Hematopoietic multipotent progenitor cell treated with erythropoietin and hydrocortisone succinate and interleukin-3 and kit ligand, for 6 days (in vitro differentiated cells): Measurements from ENCODE around the gene CAMK4.
"Not testable (repeated sequence)": the region's sequence is repeated elsewhere in the genome, so short reads cannot be mapped to it uniquely, and the experiment has no call there.

Experiments
- DNase-seq: peaks from one replicate; pipeline ENCODE4 v3.0.0-alpha.2; 2015

CAMK4 gene

DNA sequence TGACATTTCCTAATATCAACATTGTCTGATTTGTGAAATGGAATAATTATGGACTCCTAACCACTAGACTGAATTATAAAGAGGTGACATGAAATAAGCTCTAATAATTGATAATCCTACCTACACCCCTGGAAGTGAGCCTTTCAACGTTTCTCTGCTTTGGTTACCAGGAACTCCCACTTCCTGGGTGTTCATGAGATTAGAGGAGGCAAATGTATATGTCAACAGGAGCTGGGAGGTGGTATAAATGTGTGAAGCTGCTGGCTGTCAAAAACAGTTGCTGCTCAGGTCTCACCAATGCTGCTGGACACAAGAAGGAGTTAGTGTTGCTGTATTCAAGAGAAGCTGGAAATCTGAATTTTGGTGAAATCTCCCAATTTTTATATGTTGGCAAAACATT is 96.8 kb downstream of the CAMK4 start:
- DNase-seq = no peak

DNA sequence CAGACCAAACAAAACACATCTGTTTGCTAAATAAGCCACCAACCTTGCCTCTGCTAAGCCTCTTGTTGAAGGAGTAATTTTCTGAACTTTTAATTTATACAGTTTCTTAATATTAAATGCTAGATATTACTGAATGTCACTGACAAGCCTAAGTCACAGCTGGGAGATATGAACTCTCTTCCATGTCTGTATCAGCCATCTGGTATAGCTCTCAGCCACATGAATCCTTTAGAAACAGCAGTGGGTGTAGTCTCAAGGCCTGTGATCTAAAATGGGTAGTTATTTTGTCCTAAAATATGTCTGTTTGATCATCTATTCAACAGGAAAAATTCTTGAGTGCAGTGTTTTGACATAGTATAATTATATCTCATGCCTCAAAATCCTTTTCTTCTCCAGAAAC is 97.2 kb downstream of the CAMK4 start:
- no peak for DNase-seq

DNA sequence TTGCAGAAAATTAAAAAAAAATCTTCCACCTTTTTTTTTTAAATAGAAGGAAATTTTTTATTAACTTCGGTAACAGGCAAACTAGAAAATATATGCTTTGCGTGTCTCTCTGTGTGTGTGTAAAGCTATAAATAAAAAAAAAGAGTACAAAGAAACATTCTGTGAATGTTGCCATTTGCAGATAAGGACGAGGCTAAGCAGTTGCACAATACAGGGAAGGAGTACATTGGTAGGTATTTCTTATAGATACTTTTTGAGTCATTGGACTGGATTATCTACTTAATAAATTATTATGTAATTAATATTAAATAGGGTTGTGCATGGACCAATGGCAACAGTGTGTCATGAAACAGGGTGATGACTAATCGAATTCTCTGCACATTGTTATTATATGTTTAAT is 102.4 kb downstream of the CAMK4 start:
- DNase-seq = no peak

DNA sequence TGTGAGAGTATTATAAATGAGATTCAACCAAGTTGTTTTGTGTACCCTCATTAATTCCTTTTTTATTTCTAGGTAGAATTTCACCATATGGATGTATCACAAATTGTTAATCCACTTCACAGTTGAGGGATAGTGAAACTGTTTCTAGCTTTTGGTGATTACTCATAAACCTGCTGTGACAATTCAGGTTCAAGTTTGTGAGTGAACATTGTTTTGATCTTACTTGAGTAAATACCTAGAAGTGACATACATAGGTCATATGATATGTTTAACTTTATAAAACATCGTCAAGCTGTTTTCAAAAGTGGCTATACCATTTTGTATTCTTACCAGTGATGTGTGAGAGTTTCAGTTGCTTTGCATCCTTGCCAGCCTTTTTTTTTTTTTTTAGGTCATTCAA is 112.9 kb downstream of the CAMK4 start:
- DNase-seq = no peak

DNA sequence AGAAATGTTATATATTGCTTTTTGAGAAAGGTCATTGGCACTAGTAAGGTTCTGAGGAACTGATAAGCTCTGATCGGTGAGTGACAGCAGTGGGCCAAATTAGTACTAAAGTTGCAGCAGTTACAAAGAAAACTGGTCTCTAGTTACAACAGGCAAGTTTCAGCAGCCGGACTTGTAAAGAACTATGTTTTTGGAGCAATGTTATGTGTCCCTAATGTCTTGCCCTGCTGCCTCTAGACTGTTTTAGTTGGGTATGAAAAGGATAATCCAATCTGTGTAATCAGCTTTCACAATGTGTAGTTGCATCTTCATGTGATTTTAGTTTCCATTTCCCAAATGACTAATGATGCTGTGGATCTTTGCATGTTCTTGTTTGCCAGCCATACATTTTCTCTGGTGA is 113.5 kb downstream of the CAMK4 start:
- DNase-seq = no peak

DNA sequence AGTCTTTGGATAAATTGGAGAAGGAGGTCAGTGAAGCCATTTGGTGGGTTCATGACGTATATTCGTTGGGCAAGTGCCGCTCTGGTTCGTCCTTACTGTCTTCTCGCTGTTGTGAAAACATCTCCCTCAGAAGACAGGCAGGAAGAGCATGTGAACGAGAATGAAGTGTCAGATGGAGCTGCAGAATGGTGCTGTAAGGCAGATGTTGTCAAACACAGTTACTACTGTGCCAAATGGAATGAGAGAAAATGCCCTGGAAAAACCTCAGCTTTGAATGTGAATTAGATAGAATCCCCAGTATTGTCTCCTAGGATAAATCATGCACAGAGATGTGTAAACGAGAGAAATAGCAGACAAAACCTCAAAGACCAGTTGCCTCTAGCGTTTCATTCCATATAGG is 121.5 kb downstream of the CAMK4 start:
- no peak for DNase-seq

DNA sequence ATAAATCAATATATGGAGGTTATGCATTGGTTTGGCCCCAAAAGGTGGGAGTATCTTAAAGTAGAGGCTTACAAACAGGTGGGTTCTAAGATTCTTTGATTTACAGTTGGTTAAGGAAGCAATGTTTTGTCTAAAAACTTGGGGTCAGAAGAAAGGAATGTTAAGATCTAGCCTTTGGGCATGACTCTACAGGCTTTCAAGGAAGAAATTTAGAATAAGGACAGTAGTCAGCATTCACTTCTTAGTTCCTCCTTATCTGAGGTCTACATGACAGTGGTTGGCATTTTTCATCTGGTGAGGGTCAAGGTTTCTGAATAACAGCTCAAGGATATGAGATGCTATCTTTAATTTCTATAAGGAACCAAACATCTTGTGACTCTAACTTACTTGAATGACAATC is 122.8 kb downstream of the CAMK4 start:
- no peak for DNase-seq

DNA sequence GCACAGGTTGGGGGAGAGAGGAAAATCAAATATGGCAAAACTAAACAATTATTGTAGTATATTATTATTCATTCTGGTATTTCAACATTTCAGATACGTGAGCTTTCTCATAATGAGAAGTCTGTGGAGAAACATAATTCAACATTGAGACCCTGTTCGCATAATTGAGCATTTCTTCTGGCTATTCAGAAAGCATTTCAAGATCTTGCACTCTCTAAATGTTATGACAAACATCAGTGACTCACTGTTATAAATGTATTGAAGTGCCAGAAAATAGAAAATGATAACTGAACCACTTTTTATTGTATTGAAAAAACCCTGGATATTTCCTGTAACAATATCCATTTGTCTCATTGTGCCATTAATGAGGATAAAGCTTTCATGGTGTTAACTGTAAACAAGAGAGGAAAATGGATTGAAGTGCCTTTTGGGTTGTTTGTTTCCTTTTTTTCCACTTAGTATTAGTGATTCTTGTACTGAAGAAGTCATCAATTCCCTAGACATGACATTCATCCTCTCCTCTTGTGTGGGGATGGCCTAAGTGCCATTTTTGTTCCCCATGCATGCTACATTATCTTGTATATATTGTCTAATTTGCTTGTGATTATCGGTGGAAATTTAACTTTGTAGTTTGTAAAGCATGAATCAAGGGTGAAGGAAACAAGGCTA is 124.6 kb downstream of the CAMK4 start:
- DNase-seq = no peak

DNA sequence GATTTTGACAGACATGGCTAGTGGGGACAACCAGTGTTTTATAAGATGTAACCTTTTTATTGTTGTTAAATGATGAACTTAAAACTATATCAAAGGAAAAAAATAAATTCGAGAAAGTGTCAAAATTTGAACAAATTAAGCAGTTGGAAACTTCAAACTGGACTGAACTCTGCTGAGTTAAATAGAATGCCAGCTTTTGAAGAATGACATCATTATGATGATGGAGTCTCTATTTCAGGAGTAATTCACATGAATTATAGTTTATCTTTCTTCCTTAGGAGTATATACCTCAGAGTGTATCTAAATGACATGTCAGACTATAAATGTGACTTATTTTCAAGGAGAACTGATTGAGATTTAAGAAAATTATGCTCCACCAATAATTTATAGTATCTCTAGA is 125.2 kb downstream of the CAMK4 start:
- DNase-seq = no peak

DNA sequence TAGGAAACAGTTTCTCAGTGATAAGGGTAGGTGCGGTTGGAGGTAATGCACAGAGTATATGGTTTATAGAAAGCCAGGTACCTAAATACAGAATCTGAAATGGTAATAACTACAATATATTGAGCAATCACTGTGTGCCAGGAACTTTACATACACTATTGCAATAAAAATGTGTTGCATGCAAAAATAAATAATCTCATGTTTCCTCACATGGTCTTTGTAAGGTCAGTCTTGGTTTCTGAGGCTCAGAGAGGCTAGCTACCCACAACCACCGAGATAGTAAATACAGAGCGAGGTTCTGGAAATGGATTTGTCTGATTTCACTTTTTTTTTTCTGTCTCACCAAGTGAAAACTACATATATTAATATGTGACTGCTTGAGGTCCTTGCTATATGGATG is 128.9 kb downstream of the CAMK4 start:
- DNase-seq = no peak

DNA sequence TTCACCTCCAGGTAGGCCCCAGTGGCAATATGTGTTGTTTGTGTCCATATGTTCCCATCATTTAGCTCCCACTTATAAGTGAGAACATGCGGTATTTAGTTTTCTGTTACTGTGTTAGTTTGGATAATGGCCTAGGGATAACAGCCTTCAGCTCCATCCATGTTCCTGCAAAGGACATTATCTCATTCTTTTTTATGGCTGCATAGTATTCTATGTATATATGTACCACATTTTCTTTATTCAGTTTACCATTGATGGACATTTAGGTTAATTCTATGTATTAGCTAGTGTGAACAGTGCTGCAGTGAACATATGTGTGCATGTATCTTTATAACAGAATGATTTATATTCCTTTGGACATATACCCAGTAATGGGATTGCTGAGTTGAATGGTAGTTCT is 134.5 kb downstream of the CAMK4 start:
- DNase-seq = not testable (repeated sequence)

DNA sequence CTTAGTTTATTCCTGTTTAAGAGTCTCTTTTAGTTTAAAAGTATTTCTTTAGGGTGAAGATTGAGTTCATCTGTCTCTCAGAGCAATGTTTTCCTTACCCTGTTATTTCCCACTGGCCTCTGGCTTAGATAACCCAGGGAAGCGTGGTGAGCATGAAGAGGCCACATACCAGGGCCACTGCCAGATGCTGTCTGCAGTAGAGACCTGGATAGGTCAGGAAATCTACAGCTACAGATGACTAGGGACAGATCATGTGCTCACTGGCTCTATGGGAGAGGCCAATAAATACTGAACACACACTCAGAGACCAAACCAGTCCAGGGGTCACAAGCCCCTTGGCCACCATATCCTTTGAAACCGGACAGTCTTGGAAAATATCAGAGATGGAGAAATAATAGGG is 136.0 kb downstream of the CAMK4 start:
- DNase-seq = no peak

DNA sequence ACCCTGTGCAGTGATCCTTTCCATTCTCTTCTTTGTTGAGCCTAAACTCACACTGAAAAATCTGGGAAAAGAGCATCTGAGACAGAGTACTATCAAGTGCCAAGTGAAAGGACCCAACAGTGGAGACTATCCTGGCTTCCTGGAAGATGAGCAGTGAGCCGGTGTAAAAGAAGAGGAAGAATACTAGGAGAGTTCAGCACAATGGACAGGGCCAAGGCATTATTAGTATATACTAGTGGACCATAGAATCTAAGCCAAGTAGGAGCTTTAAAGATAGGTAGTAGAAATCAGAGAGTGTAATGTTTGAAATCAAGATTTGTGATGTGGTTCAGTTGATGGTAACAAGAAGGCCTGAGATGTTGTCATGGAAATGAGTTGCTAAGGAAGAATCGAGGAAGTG is 140.8 kb downstream of the CAMK4 start:
- peak; percentile 10 for DNase-seq

DNA sequence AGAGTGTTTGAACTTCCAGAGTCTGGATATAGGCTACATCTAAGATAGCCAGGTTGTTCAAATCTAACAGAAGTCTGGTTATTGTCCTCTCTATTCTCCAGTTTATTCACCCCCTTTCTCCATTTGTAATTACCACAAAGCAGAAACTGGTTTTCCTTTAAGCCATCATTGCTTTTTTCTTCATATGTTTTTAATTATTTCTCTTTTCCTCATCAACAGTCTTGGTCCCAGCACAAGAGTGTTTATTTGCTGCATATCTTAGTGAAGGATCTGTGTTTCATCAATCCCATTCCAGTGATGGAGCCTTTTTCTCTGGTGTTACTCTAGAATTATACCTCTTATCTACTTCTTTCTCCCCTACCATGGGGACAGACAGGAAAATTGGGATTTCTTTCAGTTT is 142.2 kb downstream of the CAMK4 start:
- no peak for DNase-seq

DNA sequence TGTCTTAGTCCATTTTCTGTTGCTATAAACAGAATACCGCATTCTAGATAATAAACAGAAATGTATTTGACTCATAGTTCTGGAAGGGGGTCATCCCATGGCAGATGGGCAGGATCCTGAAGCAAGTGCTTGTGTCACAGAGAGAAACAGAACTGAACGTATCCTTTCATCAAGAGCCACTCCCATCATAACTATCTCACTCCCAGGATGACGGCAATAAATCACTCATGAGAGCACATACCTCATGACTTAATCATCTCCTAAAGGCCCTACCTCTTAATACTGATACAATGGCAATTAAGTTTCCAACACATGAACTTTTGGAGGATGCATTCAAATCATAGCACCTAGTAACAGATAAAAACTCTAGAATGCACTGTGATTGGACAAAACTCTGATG is 142.9 kb downstream of the CAMK4 start:
- no peak for DNase-seq

DNA sequence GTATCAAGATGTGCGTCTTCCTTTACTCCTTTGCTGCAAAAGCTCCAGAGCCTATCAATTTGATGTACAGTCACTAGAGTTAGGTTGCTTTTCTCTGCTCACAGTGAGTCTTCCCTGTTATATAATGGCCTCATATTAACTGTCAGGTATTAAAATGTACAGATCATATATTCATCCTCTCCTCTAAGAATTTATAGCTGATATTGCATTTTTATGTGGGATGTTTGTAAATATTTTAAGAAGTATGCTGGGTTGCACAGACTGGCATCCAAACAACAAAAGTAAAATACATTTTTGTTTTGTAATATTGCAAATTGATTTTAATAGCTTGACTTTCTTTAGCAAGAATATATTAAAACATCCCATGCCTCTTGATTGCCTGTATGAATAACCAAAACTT is 148.6 kb downstream of the CAMK4 start:
- no peak for DNase-seq

DNA sequence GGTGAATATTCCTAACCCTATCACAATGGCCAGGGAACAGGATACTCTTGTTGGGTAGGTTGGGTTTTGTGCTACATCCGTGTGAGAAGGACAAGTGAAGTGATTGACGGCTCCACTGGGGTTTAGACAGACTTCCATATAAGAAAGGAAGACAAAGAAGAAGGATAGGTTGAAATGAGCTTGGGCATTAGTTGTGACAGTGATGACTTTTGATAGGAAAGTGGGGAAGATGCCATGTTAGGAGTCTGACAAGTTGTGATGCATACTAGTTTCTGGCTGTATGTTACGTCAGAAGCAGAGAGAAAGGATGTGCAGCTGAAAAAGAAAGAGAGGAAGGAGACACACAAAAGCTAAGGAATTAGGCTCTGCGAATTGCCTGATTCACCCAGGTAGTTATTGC is 150.2 kb downstream of the CAMK4 start:
- no peak for DNase-seq

DNA sequence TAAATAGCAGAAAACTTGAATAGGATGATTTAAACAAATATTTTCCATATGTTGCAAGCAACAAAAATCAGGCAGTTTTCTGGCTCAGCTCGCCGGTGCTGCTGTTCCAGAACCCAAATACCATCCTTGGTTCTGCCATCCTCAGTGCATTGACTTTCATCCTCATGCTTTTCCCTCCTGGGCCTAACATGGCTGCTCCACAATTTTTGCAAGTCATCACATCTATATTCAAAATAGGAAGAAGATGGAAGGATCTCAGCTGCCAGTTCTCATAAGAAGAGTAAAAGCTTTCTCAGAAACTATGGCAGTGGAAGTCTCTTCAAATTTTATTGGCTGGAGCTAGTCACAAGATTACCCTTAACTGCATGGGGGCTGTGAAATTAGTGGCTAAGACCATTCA is 151.5 kb downstream of the CAMK4 start:
- DNase-seq = no peak

DNA sequence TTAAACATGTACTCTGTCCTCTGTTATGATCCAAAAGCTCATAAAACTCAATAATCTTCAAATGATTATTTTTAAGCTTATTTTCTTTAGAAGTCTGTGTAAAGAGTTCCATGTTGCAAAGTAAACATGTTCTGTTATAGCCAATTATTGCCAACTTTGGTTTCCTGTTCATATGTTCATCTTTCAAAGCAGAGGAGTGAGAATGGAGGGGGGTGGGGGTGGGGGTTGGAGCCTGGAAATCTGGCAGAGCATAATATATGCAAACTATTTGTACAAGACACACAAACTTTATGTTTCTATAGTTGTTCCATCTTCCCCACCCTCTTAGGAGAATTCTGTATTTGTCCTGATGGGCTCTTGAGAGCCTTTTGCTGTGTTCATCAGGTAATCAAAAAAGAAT is 153.1 kb downstream of the CAMK4 start:
- no peak for DNase-seq

DNA sequence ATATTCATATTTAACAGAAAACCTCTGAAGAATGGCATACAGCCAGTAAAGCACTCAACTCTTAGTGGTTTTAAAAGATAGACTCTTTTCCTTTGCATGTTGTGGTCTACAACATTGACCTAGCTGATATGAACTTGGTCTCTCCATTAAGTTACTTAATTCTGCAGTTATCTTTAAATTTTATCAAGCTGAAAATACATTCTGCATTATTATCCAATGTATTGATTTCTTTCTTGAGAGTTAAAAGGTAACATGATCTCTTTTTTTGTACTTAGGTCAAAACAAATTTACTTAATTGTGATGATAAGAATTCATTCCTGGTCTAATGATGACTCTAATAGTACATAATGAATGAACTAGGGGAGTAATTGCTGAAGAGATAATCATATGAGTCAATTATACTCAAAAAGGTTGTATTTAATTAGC is 155.2 kb downstream of the CAMK4 start:
- DNase-seq = no peak

DNA sequence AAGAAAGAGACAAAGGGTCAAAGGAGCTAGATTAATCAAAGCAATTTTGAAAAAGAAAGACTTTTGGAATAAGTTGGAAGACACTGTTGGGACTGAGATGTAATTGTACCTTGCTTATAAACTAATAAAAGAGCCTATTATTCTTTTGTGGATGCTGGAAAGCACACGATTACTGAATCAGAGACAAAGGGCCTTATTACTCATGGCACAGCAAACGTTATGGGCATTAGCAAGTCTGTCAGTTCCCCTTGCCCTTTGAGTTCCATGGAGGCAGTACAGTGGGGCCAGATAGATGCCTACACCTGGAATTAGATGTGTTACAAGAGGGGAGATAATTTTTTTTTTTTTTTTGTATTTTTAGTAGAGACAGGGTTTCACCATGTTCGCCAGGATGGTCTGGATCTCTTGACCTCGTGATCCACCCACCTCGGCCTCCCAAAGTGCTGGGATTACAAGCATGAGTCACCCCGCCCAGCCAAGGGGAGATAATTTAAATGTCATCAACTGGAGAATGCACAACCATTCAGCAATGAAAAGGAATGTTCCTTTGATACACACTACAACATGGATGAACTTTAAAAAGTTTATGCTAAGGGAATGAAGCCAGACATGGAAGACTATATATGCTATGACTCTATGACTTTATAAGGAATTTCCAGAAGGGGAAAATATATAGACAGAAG is 159.2 kb downstream of the CAMK4 start:
- no peak for DNase-seq

DNA sequence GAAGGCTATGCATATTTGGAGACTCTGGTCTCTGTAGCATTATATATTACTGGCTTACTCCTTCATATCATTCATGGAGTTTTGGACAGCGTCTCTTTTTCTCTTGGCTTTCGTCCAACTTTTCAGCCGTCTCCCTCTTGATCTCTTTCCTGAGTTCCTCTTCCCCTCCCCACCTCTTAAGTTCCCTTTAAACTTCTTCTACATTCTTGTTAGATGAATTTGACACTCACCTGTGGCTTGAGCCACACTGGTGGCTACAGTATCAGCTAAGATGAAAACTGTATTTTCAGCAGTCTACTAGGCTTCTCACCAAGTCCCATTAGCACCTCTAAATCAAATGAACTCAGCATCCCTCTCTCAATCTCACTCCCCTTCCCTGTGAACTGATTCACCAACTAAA is 160.0 kb downstream of the CAMK4 start:
- DNase-seq = peak; percentile 3

DNA sequence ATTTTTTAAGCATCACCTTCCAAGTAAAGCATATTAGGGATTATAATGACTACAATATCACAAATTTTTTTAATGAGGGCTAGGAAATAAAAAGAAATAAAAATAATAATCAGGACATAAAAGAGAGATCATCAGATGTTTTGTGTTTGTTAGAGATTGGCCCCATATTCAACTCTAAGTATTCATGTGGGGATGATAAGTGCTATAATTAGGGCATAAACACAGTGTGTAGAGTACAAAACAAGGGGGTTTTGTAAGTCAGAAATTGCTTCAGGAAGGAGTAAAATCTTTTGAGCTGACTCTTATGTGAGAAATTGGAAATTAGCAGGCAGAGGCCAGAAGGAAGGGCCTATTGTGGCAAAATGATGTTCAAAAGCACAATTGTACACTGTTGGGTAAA is 160.9 kb downstream of the CAMK4 start:
- DNase-seq = no peak

DNA sequence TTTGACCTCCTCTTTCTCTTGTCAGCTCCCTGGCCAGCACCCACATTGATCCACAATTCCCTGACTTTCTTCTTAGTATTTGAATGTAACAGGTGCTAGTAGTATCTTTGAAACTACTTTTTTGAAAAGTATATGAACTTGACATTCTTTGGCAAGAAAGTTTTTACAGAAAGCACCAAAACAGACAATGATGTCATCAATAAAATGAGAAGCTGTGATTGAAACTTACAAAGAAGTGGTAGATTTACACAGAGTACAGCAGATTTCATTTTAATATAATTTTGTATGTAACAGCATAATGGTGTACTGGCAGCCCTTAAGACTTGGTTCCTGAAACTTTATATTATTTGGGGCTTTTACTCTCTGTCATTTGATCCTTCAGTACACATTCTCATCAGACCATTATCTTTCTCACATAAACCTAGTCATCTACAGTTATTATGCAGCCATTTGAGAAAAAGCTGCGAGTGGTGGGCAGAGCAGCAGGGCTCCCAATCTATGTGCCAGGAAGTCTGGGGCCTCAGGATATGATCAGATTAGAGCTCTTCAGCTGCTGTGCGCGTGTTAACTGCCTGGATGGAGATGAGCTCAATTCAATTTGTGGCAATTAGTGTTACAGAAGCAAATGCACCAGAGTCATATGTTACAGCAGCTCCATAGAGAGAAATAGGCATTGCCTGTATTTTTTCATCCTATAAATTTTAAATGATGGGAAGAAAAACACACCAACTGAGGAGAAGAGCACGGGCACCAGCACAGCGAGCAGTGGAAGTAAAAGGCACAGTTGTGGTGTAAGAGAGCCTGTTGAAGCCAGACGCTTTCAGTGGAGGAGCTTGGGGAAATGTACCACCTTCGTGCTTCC is 162.0 kb downstream of the CAMK4 start:
- DNase-seq = no peak
